ENCODE results near the gene STK10.

STK10 gene

GRCh38 chr5:172096207-172096940 is 91.7 kb downstream of the STK10 start:
- no peaks in the 10 kb centered on the region; the same call in 1 of the 2 replicates for H3K4me1 ChIP-seq (ENCODE audit: control insufficient read depth, insufficient read depth, low read length)
- peaks cover 3% of the 10 kb centered on the region; the same call in 1 of the 2 replicates for H3K36me3 ChIP-seq (ENCODE audit: control insufficient read depth, insufficient read depth, low read length)
- no peaks in the 10 kb centered on the region for H3K9me3 ChIP-seq (ENCODE audit: control insufficient read depth, insufficient read depth, low read length)
- no peaks in the 10 kb centered on the region for H3K27me3 ChIP-seq (ENCODE audit: control insufficient read depth, insufficient read depth, low read length)
- no peak overlapping the region for H3K9ac ChIP-seq (ENCODE audit: low read depth, low read length)
- H3K27ac ChIP-seq (ENCODE audit: low read depth, low read length): no peak overlapping the region
- H3K4me3 ChIP-seq (ENCODE audit: low read depth, low read length): no peak overlapping the region

GRCh38 chr5:172095368-172096206 is 92.4 kb downstream of the STK10 start:
- Histone ChIP-seq H3K27ac (ENCODE audit: low read depth, low read length) (no peak overlapping the region), H3K36me3 (ENCODE audit: control insufficient read depth, insufficient read depth, low read length) (peaks cover 3% of the 10 kb centered on the region; the same call in 1 of the 2 replicates), H3K9ac (ENCODE audit: low read depth, low read length) (no peak overlapping the region), H3K9me3 (ENCODE audit: control insufficient read depth, insufficient read depth, low read length) (no peaks in the 10 kb centered on the region), H3K4me3 (ENCODE audit: low read depth, low read length) (no peak overlapping the region), H3K27me3 (ENCODE audit: control insufficient read depth, insufficient read depth, low read length) (no peaks in the 10 kb centered on the region), H3K4me1 (ENCODE audit: control insufficient read depth, insufficient read depth, low read length) (no peaks in the 10 kb centered on the region; the same call in 1 of the 2 replicates)

GRCh38 chr5:172093965-172094364 is 94.1 kb downstream of the STK10 start:
- H3K27me3 ChIP-seq (ENCODE audit: control insufficient read depth, insufficient read depth, low read length): no peaks in the 10 kb centered on the region
- no peaks in the 10 kb centered on the region for H3K9me3 ChIP-seq (ENCODE audit: control insufficient read depth, insufficient read depth, low read length)
- H3K27ac ChIP-seq (ENCODE audit: low read depth, low read length): no peak overlapping the region
- H3K9ac ChIP-seq (ENCODE audit: low read depth, low read length): no peak overlapping the region
- no peaks in the 10 kb centered on the region; the same call in 1 of the 2 replicates for H3K4me1 ChIP-seq (ENCODE audit: control insufficient read depth, insufficient read depth, low read length)
- H3K36me3 ChIP-seq (ENCODE audit: control insufficient read depth, insufficient read depth, low read length): peaks cover 3% of the 10 kb centered on the region; the same call in 1 of the 2 replicates
- no peak overlapping the region for H3K4me3 ChIP-seq (ENCODE audit: low read depth, low read length)

GRCh38 chr5:172093559-172093958 is 94.5 kb downstream of the STK10 start:
- Histone ChIP-seq H3K4me1 (ENCODE audit: control insufficient read depth, insufficient read depth, low read length) (no peaks in the 10 kb centered on the region; the same call in 1 of the 2 replicates), H3K9me3 (ENCODE audit: control insufficient read depth, insufficient read depth, low read length) (no peaks in the 10 kb centered on the region), H3K4me3 (ENCODE audit: low read depth, low read length) (no peak overlapping the region), H3K36me3 (ENCODE audit: control insufficient read depth, insufficient read depth, low read length) (peaks cover 3% of the 10 kb centered on the region; the same call in 1 of the 2 replicates), H3K27ac (ENCODE audit: low read depth, low read length) (no peak overlapping the region), H3K9ac (ENCODE audit: low read depth, low read length) (no peak overlapping the region), H3K27me3 (ENCODE audit: control insufficient read depth, insufficient read depth, low read length) (no peaks in the 10 kb centered on the region)

GRCh38 chr5:172091956-172092732 is 95.9 kb downstream of the STK10 start:
- Histone ChIP-seq H3K27ac (ENCODE audit: low read depth, low read length) (no peak overlapping the region), H3K4me1 (ENCODE audit: control insufficient read depth, insufficient read depth, low read length) (no peaks in the 10 kb centered on the region; the same call in 1 of the 2 replicates), H3K4me3 (ENCODE audit: low read depth, low read length) (no peak overlapping the region), H3K9ac (ENCODE audit: low read depth, low read length) (no peak overlapping the region), H3K27me3 (ENCODE audit: control insufficient read depth, insufficient read depth, low read length) (no peaks in the 10 kb centered on the region), H3K36me3 (ENCODE audit: control insufficient read depth, insufficient read depth, low read length) (peaks cover 3% of the 10 kb centered on the region; the same call in 1 of the 2 replicates), H3K9me3 (ENCODE audit: control insufficient read depth, insufficient read depth, low read length) (no peaks in the 10 kb centered on the region)

GRCh38 chr5:172090976-172091547 is 97.0 kb downstream of the STK10 start:
- Histone ChIP-seq H3K4me3 (ENCODE audit: low read depth, low read length) (no peak overlapping the region), H3K27me3 (ENCODE audit: control insufficient read depth, insufficient read depth, low read length) (no peaks in the 10 kb centered on the region), H3K36me3 (ENCODE audit: control insufficient read depth, insufficient read depth, low read length) (peaks cover 3% of the 10 kb centered on the region; the same call in 1 of the 2 replicates), H3K27ac (ENCODE audit: low read depth, low read length) (no peak overlapping the region), H3K9ac (ENCODE audit: low read depth, low read length) (no peak overlapping the region), H3K4me1 (ENCODE audit: control insufficient read depth, insufficient read depth, low read length) (no peaks in the 10 kb centered on the region; the same call in 1 of the 2 replicates), H3K9me3 (ENCODE audit: control insufficient read depth, insufficient read depth, low read length) (no peaks in the 10 kb centered on the region)

- H3K27me3 ChIP-seq (ENCODE audit: control insufficient read depth, insufficient read depth, low read length): no peaks in the 10 kb centered on the region
Measured at GRCh38 chr5:172089298-172090117, 98.5 kb downstream of the STK10 start.

GRCh38 chr5:172088801-172089200 is 99.2 kb downstream of the STK10 start:
- Histone ChIP-seq H3K9ac (ENCODE audit: low read depth, low read length) (no peak overlapping the region), H3K4me3 (ENCODE audit: low read depth, low read length) (no peak overlapping the region), H3K27ac (ENCODE audit: low read depth, low read length) (no peak overlapping the region), H3K27me3 (ENCODE audit: control insufficient read depth, insufficient read depth, low read length) (no peaks in the 10 kb centered on the region), H3K4me1 (ENCODE audit: control insufficient read depth, insufficient read depth, low read length) (no peaks in the 10 kb centered on the region), H3K9me3 (ENCODE audit: control insufficient read depth, insufficient read depth, low read length) (no peaks in the 10 kb centered on the region), H3K36me3 (ENCODE audit: control insufficient read depth, insufficient read depth, low read length) (peaks cover 3% of the 10 kb centered on the region; the same call in 1 of the 2 replicates)

More at GRCh38 chr5:172089298-172090117, 98.5 kb downstream of the STK10 start:
- H3K4me1 ChIP-seq (ENCODE audit: control insufficient read depth, insufficient read depth, low read length): no peaks in the 10 kb centered on the region
- peaks cover 3% of the 10 kb centered on the region; the same call in 1 of the 2 replicates for H3K36me3 ChIP-seq (ENCODE audit: control insufficient read depth, insufficient read depth, low read length)
- H3K9ac ChIP-seq (ENCODE audit: low read depth, low read length): no peak overlapping the region
- no peak overlapping the region for H3K27ac ChIP-seq (ENCODE audit: low read depth, low read length)
- no peak overlapping the region for H3K4me3 ChIP-seq (ENCODE audit: low read depth, low read length)
- H3K9me3 ChIP-seq (ENCODE audit: control insufficient read depth, insufficient read depth, low read length): no peaks in the 10 kb centered on the region

GRCh38 chr5:172086194-172086975 is 101.6 kb downstream of the STK10 start:
- no peaks in the 10 kb centered on the region for H3K9me3 ChIP-seq (ENCODE audit: control insufficient read depth, insufficient read depth, low read length)
- H3K27ac ChIP-seq (ENCODE audit: low read depth, low read length): no peak overlapping the region
- H3K36me3 ChIP-seq (ENCODE audit: control insufficient read depth, insufficient read depth, low read length): peaks cover 5% of the 10 kb centered on the region; the same call in 1 of the 2 replicates
- no peak overlapping the region for H3K9ac ChIP-seq (ENCODE audit: low read depth, low read length)
- no peaks in the 10 kb centered on the region for H3K4me1 ChIP-seq (ENCODE audit: control insufficient read depth, insufficient read depth, low read length)
- H3K4me3 ChIP-seq (ENCODE audit: low read depth, low read length): no peak overlapping the region
- no peaks in the 10 kb centered on the region for H3K27me3 ChIP-seq (ENCODE audit: control insufficient read depth, insufficient read depth, low read length)

Measured in HUES48 (cell line).